ENCODE data around the gene LINGO1. TPM values are rescaled to one million over a fixed set of nuclear protein-coding genes. Genes with fewer than 3 reads are reported as not detected.

Gene LINGO1
- total RNA-seq, 1 experiment from 2014 or later = 51.3 TPM

DNA sequence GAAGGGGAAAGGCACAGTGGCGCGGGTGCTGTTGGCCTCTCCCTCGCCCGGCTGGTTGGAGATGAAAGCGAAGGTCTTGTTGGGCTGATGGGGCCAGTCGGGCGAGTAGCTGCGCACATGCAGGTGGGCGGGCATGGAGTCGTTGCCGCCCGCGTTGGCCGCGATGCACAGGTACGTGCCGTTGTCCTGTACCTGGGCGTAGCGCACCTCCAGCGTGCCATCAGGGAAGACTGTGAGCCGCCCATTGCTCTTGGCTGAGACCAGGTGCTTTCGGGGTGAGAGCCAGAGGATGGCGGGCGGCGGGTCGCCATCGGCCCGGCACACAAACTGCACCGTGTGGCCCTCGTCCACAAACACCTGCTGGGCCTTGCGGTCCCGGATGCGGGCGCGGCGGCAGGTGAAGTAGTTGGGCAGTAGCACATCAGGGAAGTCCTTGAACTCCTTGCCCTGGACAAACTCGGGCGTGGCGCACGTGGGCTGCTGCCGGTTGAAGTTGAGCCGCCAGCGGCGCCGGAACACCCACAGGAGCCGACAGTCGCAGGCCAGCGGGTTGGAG is 18.4 kb downstream of the LINGO1 start:
- Mint-ChIP-seq H3K27me3 (ENCODE audit: low read depth) (no peaks in the 10 kb centered on the region; the same call in 1 of the 2 replicates), H3K27ac (no peak overlapping the region; the same call in 1 of the 2 replicates)
- POLR2A ChIA-PET = no interaction called here

DNA sequence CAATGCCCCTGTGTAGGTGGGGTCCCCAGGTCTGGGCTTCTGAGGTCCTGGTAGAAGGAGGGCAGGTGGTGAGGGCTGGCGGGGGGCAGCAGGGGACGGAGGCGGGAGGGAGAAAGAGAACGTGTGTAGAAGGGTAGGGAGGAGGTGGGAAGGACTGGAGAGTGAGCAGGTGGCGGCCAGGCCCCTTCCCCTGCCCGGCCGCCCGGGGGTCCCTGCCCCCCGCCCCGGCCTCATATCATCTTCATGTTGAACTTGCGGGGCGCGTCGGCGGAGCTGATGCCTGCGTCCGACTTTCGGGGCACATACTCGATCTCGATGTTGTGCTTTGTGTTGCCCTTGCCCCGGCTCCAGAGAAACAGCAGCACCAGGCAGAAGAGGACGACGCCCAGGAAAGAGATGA is 18.9 kb downstream of the LINGO1 start:
- H3K36me3 Mint-ChIP-seq = peaks cover 15% of the 10 kb centered on the region
- ChIA-PET POLR2A (no interaction called here), CTCF (interaction anchor here (17.1 kb wide), 1 partner anchor 21 kb away, joined by 195 read pairs; the partner anchor contains the start of gene LINGO1)
- TF ChIP-seq, protein P1, sequence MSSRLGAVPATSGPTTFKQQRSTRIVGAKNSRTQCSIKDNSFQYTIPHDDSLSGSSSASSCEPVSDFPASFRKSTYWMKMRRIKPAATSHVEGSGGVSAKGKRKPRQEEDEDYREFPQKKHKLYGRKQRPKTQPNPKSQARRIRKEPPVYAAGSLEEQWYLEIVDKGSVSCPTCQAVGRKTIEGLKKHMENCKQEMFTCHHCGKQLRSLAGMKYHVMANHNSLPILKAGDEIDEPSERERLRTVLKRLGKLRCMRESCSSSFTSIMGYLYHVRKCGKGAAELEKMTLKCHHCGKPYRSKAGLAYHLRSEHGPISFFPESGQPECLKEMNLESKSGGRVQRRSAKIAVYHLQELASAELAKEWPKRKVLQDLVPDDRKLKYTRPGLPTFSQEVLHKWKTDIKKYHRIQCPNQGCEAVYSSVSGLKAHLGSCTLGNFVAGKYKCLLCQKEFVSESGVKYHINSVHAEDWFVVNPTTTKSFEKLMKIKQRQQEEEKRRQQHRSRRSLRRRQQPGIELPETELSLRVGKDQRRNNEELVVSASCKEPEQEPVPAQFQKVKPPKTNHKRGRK (CRISPR knock-in tag; IDR thresholded peaks at IDR 0.05; ENCODE audit: borderline replicate concordance) = no peak
- TF ChIP-seq TEAD1 (CRISPR knock-in tag; IDR thresholded peaks at IDR 0.05) (no peak), ZNF416 (CRISPR knock-in tag; IDR thresholded peaks at IDR 0.05) (no peak), HMGA2 (CRISPR knock-in tag; IDR thresholded peaks at IDR 0.05) (no peak), ZNF317 (CRISPR knock-in tag; IDR thresholded peaks at IDR 0.05; ENCODE audit: borderline replicate concordance, low read depth) (no peak), SMAD4 (CRISPR knock-in tag; IDR thresholded peaks at IDR 0.05) (no peak)
- TF ChIP-seq, protein P2, sequence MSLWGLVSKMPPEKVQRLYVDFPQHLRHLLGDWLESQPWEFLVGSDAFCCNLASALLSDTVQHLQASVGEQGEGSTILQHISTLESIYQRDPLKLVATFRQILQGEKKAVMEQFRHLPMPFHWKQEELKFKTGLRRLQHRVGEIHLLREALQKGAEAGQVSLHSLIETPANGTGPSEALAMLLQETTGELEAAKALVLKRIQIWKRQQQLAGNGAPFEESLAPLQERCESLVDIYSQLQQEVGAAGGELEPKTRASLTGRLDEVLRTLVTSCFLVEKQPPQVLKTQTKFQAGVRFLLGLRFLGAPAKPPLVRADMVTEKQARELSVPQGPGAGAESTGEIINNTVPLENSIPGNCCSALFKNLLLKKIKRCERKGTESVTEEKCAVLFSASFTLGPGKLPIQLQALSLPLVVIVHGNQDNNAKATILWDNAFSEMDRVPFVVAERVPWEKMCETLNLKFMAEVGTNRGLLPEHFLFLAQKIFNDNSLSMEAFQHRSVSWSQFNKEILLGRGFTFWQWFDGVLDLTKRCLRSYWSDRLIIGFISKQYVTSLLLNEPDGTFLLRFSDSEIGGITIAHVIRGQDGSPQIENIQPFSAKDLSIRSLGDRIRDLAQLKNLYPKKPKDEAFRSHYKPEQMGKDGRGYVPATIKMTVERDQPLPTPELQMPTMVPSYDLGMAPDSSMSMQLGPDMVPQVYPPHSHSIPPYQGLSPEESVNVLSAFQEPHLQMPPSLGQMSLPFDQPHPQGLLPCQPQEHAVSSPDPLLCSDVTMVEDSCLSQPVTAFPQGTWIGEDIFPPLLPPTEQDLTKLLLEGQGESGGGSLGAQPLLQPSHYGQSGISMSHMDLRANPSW (CRISPR knock-in tag; conservative IDR thresholded peaks at IDR 0.05; ENCODE audit: low read depth) = no peak
- TF ChIP-seq, protein P3, sequence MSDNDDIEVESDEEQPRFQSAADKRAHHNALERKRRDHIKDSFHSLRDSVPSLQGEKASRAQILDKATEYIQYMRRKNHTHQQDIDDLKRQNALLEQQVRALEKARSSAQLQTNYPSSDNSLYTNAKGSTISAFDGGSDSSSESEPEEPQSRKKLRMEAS (CRISPR knock-in tag; IDR thresholded peaks at IDR 0.05) = no peak
- H3K4me1 Mint-ChIP-seq = peaks cover 34% of the 10 kb centered on the region
- no peak overlapping the region for H3K4me3 Mint-ChIP-seq
- no peak overlapping the region; the same call in 1 of the 2 replicates for H3K27ac Mint-ChIP-seq
- DNase-seq (ENCODE audit: low spot score) (no peak), ATAC-seq (no peak)
- H3K27me3 Mint-ChIP-seq (ENCODE audit: low read depth) = no peaks in the 10 kb centered on the region; the same call in 1 of the 2 replicates
- H3K9me3 Mint-ChIP-seq = no peaks in the 10 kb centered on the region

More for the DNA sequence above, 18.4 kb downstream of the LINGO1 start:
- Mint-ChIP-seq H3K9me3 (no peaks in the 10 kb centered on the region), H3K36me3 (peaks cover 19% of the 10 kb centered on the region), H3K4me3 (no peak overlapping the region), H3K4me1 (peaks cover 38% of the 10 kb centered on the region)
- CTCF ChIA-PET = interaction anchor here (6.0 to 17.1 kb wide), 2 partner anchors 15 to 20 kb away, joined by 133 to 195 read pairs; partner anchors contain the start of gene LINGO1
- ATAC-seq (no peak), DNase-seq (ENCODE audit: low spot score) (no peak)
- TF ChIP-seq ZNF423 (CRISPR knock-in tag; IDR thresholded peaks at IDR 0.05) (no peak), FOXJ3 (CRISPR knock-in tag; IDR thresholded peaks at IDR 0.05; ENCODE audit: borderline replicate concordance) (no peak), NFATC4 (CRISPR knock-in tag; IDR thresholded peaks at IDR 0.05) (no peak), ELF4 (CRISPR knock-in tag; IDR thresholded peaks at IDR 0.05; ENCODE audit: low read depth) (no peak), OVOL2 (CRISPR knock-in tag; IDR thresholded peaks at IDR 0.05; ENCODE audit: borderline replicate concordance) (no peak)
- TF ChIP-seq, protein P4, sequence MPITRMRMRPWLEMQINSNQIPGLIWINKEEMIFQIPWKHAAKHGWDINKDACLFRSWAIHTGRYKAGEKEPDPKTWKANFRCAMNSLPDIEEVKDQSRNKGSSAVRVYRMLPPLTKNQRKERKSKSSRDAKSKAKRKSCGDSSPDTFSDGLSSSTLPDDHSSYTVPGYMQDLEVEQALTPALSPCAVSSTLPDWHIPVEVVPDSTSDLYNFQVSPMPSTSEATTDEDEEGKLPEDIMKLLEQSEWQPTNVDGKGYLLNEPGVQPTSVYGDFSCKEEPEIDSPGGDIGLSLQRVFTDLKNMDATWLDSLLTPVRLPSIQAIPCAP (CRISPR knock-in tag; IDR thresholded peaks at IDR 0.05) = no peak
- TF ChIP-seq, protein P1 (CRISPR knock-in tag; IDR thresholded peaks at IDR 0.05; ENCODE audit: borderline replicate concordance) = no peak
- TF ChIP-seq, protein P5, sequence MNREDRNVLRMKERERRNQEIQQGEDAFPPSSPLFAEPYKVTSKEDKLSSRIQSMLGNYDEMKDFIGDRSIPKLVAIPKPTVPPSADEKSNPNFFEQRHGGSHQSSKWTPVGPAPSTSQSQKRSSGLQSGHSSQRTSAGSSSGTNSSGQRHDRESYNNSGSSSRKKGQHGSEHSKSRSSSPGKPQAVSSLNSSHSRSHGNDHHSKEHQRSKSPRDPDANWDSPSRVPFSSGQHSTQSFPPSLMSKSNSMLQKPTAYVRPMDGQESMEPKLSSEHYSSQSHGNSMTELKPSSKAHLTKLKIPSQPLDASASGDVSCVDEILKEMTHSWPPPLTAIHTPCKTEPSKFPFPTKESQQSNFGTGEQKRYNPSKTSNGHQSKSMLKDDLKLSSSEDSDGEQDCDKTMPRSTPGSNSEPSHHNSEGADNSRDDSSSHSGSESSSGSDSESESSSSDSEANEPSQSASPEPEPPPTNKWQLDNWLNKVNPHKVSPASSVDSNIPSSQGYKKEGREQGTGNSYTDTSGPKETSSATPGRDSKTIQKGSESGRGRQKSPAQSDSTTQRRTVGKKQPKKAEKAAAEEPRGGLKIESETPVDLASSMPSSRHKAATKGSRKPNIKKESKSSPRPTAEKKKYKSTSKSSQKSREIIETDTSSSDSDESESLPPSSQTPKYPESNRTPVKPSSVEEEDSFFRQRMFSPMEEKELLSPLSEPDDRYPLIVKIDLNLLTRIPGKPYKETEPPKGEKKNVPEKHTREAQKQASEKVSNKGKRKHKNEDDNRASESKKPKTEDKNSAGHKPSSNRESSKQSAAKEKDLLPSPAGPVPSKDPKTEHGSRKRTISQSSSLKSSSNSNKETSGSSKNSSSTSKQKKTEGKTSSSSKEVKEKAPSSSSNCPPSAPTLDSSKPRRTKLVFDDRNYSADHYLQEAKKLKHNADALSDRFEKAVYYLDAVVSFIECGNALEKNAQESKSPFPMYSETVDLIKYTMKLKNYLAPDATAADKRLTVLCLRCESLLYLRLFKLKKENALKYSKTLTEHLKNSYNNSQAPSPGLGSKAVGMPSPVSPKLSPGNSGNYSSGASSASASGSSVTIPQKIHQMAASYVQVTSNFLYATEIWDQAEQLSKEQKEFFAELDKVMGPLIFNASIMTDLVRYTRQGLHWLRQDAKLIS (CRISPR knock-in tag; IDR thresholded peaks at IDR 0.05; ENCODE audit: borderline replicate concordance) = no peak
- TF ChIP-seq, protein P6, sequence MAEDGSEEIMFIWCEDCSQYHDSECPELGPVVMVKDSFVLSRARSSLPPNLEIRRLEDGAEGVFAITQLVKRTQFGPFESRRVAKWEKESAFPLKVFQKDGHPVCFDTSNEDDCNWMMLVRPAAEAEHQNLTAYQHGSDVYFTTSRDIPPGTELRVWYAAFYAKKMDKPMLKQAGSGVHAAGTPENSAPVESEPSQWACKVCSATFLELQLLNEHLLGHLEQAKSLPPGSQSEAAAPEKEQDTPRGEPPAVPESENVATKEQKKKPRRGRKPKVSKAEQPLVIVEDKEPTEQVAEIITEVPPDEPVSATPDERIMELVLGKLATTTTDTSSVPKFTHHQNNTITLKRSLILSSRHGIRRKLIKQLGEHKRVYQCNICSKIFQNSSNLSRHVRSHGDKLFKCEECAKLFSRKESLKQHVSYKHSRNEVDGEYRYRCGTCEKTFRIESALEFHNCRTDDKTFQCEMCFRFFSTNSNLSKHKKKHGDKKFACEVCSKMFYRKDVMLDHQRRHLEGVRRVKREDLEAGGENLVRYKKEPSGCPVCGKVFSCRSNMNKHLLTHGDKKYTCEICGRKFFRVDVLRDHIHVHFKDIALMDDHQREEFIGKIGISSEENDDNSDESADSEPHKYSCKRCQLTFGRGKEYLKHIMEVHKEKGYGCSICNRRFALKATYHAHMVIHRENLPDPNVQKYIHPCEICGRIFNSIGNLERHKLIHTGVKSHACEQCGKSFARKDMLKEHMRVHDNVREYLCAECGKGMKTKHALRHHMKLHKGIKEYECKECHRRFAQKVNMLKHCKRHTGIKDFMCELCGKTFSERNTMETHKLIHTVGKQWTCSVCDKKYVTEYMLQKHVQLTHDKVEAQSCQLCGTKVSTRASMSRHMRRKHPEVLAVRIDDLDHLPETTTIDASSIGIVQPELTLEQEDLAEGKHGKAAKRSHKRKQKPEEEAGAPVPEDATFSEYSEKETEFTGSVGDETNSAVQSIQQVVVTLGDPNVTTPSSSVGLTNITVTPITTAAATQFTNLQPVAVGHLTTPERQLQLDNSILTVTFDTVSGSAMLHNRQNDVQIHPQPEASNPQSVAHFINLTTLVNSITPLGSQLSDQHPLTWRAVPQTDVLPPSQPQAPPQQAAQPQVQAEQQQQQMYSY (CRISPR knock-in tag; IDR thresholded peaks at IDR 0.05) = no peak

Measured in WTC11 (cell line).